Cardiac muscle cell (in vitro differentiated cells and primary cell): ENCODE measurements around the gene SUMO4. TPM values are rescaled to one million over a fixed set of nuclear protein-coding genes. Genes with fewer than 3 reads are reported as not detected.
A peak's percentile ranks its signal among the peaks of the same experiment; 100 is the strongest.

Source experiments
- DNase-seq, 2 donors: peaks; one replicate each; pipeline versions ENCODE4 v3.0.0 to v3.0.0-alpha.2; 2010 to 2017; ENCODE audit warnings: low read depth in 1 of 2, low spot score in 1 of 2
- H3K27ac ChIP-seq: fragments of 200-600 bp; sonication (generic); 2 replicates; pipeline ENCODE4 v1.5.1; 2016
- H3K27me3 ChIP-seq: fragments of 200-600 bp; sonication (generic); 2 replicates; pipeline ENCODE4 v1.6.0; 2016; ENCODE audit warnings: control low read depth
- H3K36me3 ChIP-seq: fragments of 200-600 bp; sonication (generic); 2 replicates; pipeline ENCODE4 v1.5.1; 2016; ENCODE audit warnings: control low read depth
- H3K4me1 ChIP-seq: fragments of 200-600 bp; sonication (generic); 2 replicates; pipeline ENCODE4 v1.8.1; 2017; ENCODE audit warnings: low read depth, mild to moderate bottlenecking, mixed run types
- H3K4me3 ChIP-seq: fragments of 200-600 bp; sonication (generic); 2 replicates; pipeline ENCODE4 v1.5.1; 2016; ENCODE audit warnings: mild to moderate bottlenecking
- H3K9me3 ChIP-seq: fragments of 200-600 bp; sonication (generic); 2 replicates; pipeline ENCODE4 v1.5.1; 2017; ENCODE audit warnings: low read depth, mild to moderate bottlenecking, control low read depth
- CTCF ChIP-seq: IDR thresholded peaks from 2 replicates; pipeline ENCODE4 v1.5.1; 2012; ENCODE audit warnings: low read depth, mild to moderate bottlenecking, low read length
- polyA plus RNA-seq: library from polyadenylated mRNA; unstranded; fragments of >200 nt; fragmentation: Nextera tagmentation; extraction: Ambion mirVana; gene quantifications from 2 replicates; pipeline ENCODE4 v1.2.1, GENCODE V29; 2016
- total RNA-seq: library from RNA; depleted of rRNA; stranded (reverse); fragments of >200 nt; gene quantifications from 2 replicates; pipeline ENCODE4 v1.2.3, GENCODE V29; 2016

SUMO4 gene
- total and polyA plus RNA-seq, 2 experiments from 2014 or later, result 0.72 to 3.3 TPM

GRCh38 chr6:149360536-149360935 is 39.5 kb upstream of the SUMO4 start:
- H3K4me1 ChIP-seq, result peaks cover 17% of the 10 kb centered on the region
- no peak overlapping the region for H3K4me3 ChIP-seq
- no peak overlapping the region for H3K27ac ChIP-seq
- H3K27me3 ChIP-seq, result no peaks in the 10 kb centered on the region
- no peaks in the 10 kb centered on the region for H3K9me3 ChIP-seq
- no peaks in the 10 kb centered on the region for H3K36me3 ChIP-seq
- DNase-seq, result no peak
- TF ChIP-seq CTCF, result no peak

- Histone ChIP-seq H3K36me3 (no peaks in the 10 kb centered on the region), H3K27ac (no peak overlapping the region), H3K4me3 (no peak overlapping the region), H3K4me1 (peaks cover 30% of the 10 kb centered on the region), H3K9me3 (no peaks in the 10 kb centered on the region), H3K27me3 (no peaks in the 10 kb centered on the region)
- TF ChIP-seq CTCF, result no peak
- DNase-seq, result no peak
These were observed 37.8 kb upstream of the SUMO4 start for GRCh38 chr6:149362289-149362688.

GRCh38 chr6:149363154-149363553 is 36.9 kb upstream of the SUMO4 start:
- Histone ChIP-seq H3K9me3 (no peaks in the 10 kb centered on the region), H3K27ac (no peak overlapping the region), H3K4me1 (peaks cover 33% of the 10 kb centered on the region), H3K36me3 (no peaks in the 10 kb centered on the region), H3K4me3 (no peak overlapping the region), H3K27me3 (no peaks in the 10 kb centered on the region)
- no peak for DNase-seq
- no peak for TF ChIP-seq CTCF

- Histone ChIP-seq H3K4me3 (no peak overlapping the region), H3K9me3 (no peaks in the 10 kb centered on the region), H3K36me3 (no peaks in the 10 kb centered on the region), H3K27ac (peak overlapping the region; percentile 58), H3K27me3 (no peaks in the 10 kb centered on the region), H3K4me1 (peaks cover 35% of the 10 kb centered on the region)
- DNase-seq, result peak in 1 of 2 donors; percentile 30
- no peak for TF ChIP-seq CTCF
These were observed 35.5 kb upstream of the SUMO4 start for GRCh38 chr6:149364557-149364956.

GRCh38 chr6:149365197-149365596 is 34.9 kb upstream of the SUMO4 start:
- no peaks in the 10 kb centered on the region for H3K9me3 ChIP-seq
- H3K36me3 ChIP-seq, result no peaks in the 10 kb centered on the region
- H3K27me3 ChIP-seq, result no peaks in the 10 kb centered on the region
- no peak for TF ChIP-seq CTCF
- H3K27ac ChIP-seq, result no peak overlapping the region
- no peak overlapping the region for H3K4me3 ChIP-seq
- peaks cover 35% of the 10 kb centered on the region for H3K4me1 ChIP-seq
- no peak for DNase-seq
